B cell (primary cell): Measurements from ENCODE around the gene HSD11B2. TPM values are rescaled to one million over a fixed set of nuclear protein-coding genes. Genes with fewer than 3 reads are reported as not detected.
A peak's percentile ranks its signal among the peaks of the same experiment; 100 is the strongest.

Source experiments
- ATAC-seq: fragments of 200-7000 bp; cut with Tn5 transposase; one replicate; pipeline ENCODE4 v1.10.0; 2021; ENCODE audit warnings: low read depth, mild to moderate bottlenecking, moderate number of reproducible peaks, moderate library complexity
- CTCF ChIA-PET: fragments of 350-600 bp; sonication (Branson Sonifier 250); formaldehyde crosslinking; loops from one replicate; lab custom pipeline; 2021; ENCODE audit warnings: antibody characterized with exemption, inconsistent platforms; lab: Charles Lee
- POLR2A ChIA-PET: fragments of 350-600 bp; sonication (Branson Sonifier 250); formaldehyde crosslinking; loops from one replicate; lab custom pipeline; 2021; ENCODE audit warnings: antibody characterized with exemption; lab: Charles Lee
- DNase-seq: peaks from one replicate; pipeline ENCODE4 v3.0.0; 2013
- H2AFZ ChIP-seq: 2 replicates; pipeline ENCODE4 v1.6.1; 2012; ENCODE audit warnings: mild to moderate bottlenecking, low read depth, low read length; ENCODE audit not compliant: insufficient read depth, poor library complexity, severe bottlenecking
- H3K27ac ChIP-seq, 2 donors: 1 replicate in 1 of 2; 2 replicates in 1 of 2; pipeline ENCODE4 v1.5.1; 2012 to 2013; ENCODE audit warnings: low read length in 2 of 2, mild to moderate bottlenecking in 2 of 2, moderate library complexity in 1 of 2
- H3K27me3 ChIP-seq, 4 experiments: fragments of 200-600 bp in 1 of 4; sonication (generic) in 1 of 4; replicated peaks in 1 of 4; 1 replicate in 2 of 4; 2 replicates in 2 of 4; pipeline versions ENCODE4 v1.6.1 to v1.7.0; 2013 to 2016; ENCODE audit warnings: low read length in 3 of 4, mild to moderate bottlenecking in 2 of 4, mixed read lengths in 1 of 4, moderate library complexity in 1 of 4; ENCODE audit not compliant: insufficient read depth in 4 of 4, control insufficient read depth in 3 of 4; ENCODE audit errors: control extremely low read depth in 1 of 4
- H3K36me3 ChIP-seq, 2 experiments: replicated peaks in 1 of 2; 1 replicate in 1 of 2; 2 replicates in 1 of 2; pipeline versions ENCODE4 v1.6.1 to v1.7.1; 2013; ENCODE audit warnings: low read length in 1 of 2; ENCODE audit not compliant: insufficient read depth in 2 of 2, control insufficient read depth in 1 of 2; ENCODE audit errors: control extremely low read depth in 1 of 2, extremely low read depth in 1 of 2
- H3K4me1 ChIP-seq, 2 donors: fragments of 200-600 bp in 1 of 2; sonication (generic) in 1 of 2; 1 replicate in 1 of 2; 2 replicates in 1 of 2; pipeline versions ENCODE4 v1.5.1 to v1.6.1; 2013 to 2017; ENCODE audit warnings: low read length in 2 of 2; ENCODE audit not compliant: control insufficient read depth in 2 of 2, insufficient read depth in 2 of 2
- H3K4me2 ChIP-seq: replicated peaks from 2 replicates; pipeline ENCODE3; 2012; ENCODE audit warnings: mild to moderate bottlenecking, low read depth, low read length; ENCODE audit not compliant: poor library complexity, severe bottlenecking
- H3K4me3 ChIP-seq, 5 experiments: fragments of 200-600 bp in 1 of 5; sonication (generic) in 1 of 5; 1 replicate in 3 of 5; 2 replicates in 2 of 5; pipeline versions ENCODE4 v1.5.1 to v1.7.0; 2011 to 2016; ENCODE audit warnings: low read length in 4 of 5, mild to moderate bottlenecking in 4 of 5, low read depth in 2 of 5, control low read depth in 1 of 5, moderate library complexity in 1 of 5; ENCODE audit not compliant: insufficient read depth in 1 of 5; ENCODE audit errors: control extremely low read depth in 1 of 5, extremely low read depth in 1 of 5
- H3K79me2 ChIP-seq: fragments of 200-600 bp; sonication (generic); one replicate; pipeline ENCODE4 v1.6.0; 2016; ENCODE audit warnings: low read length; ENCODE audit not compliant: control insufficient read depth, insufficient read depth
- H3K9ac ChIP-seq: fragments of 200-600 bp; sonication (generic); 2 replicates; pipeline ENCODE4 v1.6.1; 2017; ENCODE audit warnings: mild to moderate bottlenecking, low read length, moderate library complexity
- H3K9me3 ChIP-seq, 3 donors: one replicate each; pipeline versions ENCODE4 v1.6.1 to v1.7.1; 2013; ENCODE audit warnings: low read length in 2 of 3; ENCODE audit not compliant: control insufficient read depth in 2 of 3, insufficient read depth in 1 of 3; ENCODE audit errors: control extremely low read depth in 1 of 3
- H4K20me1 ChIP-seq: 2 replicates; pipeline ENCODE4 v1.6.0; 2012; ENCODE audit warnings: mild to moderate bottlenecking, low read length; ENCODE audit not compliant: insufficient read depth, control insufficient read depth, poor library complexity, severe bottlenecking
- H3K27ac Mint-ChIP-seq: one replicate; pipeline ENCODE4 v1.8.0; 2021; ENCODE audit warnings: mixed read lengths
- H3K27me3 Mint-ChIP-seq: one replicate; pipeline ENCODE4 v1.8.0; 2021; ENCODE audit warnings: mixed read lengths
- H3K4me1 Mint-ChIP-seq: one replicate; pipeline ENCODE4 v1.8.0; 2021; ENCODE audit warnings: mixed read lengths
- H3K4me3 Mint-ChIP-seq: one replicate; pipeline ENCODE4 v1.8.0; 2021; ENCODE audit warnings: mixed read lengths
- H3K9me3 Mint-ChIP-seq: one replicate; pipeline ENCODE4 v1.8.0; 2022; ENCODE audit warnings: mixed read lengths; ENCODE audit not compliant: insufficient read depth
- EZH2 ChIP-seq: IDR thresholded peaks from 2 replicates; pipeline ENCODE4 v1.6.1; 2012; ENCODE audit warnings: borderline replicate concordance, low read depth, mild to moderate bottlenecking, moderate library complexity, low read length; ENCODE audit not compliant: insufficient read depth, poor library complexity, severe bottlenecking
- WGBS: methylation state at CpG from one replicate; pipeline ENCODE4 v1.1.5; 2013; ENCODE audit warnings: missing lambda C conversion rate; ENCODE audit not compliant: insufficient coverage; 5-methylcytosine and 5-hydroxymethylcytosine counted together
- intact Hi-C: fragments of 100-400 bp; cut with micrococcal nuclease; formaldehyde crosslinking; loops from one replicate; pipeline ENCODE4 v1.10.0; 2022
- polyA plus RNA-seq: library from polyadenylated mRNA; depleted of rRNA; stranded (reverse); fragments of >200 nt; gene quantifications from 2 replicates; pipeline ENCODE4 v1.2.3, GENCODE V29; 2012
- total RNA-seq, 2 donors: library from RNA; stranded (reverse); fragments of 120-200 nt in 1 of 2; gene quantifications; 1 replicate in 1 of 2; 2 replicates in 1 of 2; pipeline versions ENCODE4 v1.2.3 to v1.2.4, GENCODE V29; 2013 to 2022
- TF ChIP-seq, protein P1 (sequence below): fragments of 200-600 bp; IDR thresholded peaks from one replicate; pipeline ENCODE4 v1.8.0; 2022; ENCODE audit warnings: antibody characterized with exemption, mild to moderate bottlenecking

The HSD11B2 gene
- total and polyA plus RNA-seq, 2 donors (not counting 1 experiment from before 2014, with no cell fraction given), result 0.09 TPM; not detected in 1

DNA sequence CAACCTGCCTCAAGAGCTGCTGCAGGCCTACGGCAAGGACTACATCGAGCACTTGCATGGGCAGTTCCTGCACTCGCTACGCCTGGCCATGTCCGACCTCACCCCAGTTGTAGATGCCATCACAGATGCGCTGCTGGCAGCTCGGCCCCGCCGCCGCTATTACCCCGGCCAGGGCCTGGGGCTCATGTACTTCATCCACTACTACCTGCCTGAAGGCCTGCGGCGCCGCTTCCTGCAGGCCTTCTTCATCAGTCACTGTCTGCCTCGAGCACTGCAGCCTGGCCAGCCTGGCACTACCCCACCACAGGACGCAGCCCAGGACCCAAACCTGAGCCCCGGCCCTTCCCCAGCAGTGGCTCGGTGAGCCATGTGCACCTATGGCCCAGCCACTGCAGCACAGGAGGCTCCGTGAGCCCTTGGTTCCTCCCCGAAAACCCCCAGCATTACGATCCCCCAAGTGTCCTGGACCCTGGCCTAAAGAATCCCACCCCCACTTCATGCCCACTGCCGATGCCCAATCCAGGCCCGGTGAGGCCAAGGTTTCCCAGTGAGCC lies 5.8 kb downstream of the HSD11B2 start:
- 98% methylated on average over 23 of the region's 23 CpGs for WGBS

DNA sequence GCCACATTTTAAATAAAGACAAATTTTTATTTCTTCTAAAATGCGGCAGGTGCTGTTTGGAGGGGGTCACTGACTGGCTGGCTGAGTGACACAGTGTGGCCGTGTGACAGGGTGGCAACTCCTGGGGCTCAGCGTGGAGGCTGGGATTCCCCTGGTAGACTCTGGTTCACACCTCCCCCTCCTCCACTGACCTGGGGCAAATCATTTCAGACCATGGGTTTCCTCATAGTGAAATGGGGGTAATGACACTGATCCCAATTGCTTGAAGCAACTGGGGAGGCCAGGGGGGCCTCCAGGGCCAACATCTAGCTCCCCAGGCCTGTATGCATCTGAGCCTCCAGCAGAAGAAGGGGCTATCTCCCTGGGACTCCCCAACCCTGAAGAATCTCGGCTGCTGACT lies 6.6 kb downstream of the HSD11B2 start:
- Histone ChIP-seq H3K27me3 (no peaks in the 10 kb centered on the region), H3K4me3 (no peak overlapping the region), H3K4me2 (no peak overlapping the region), H3K79me2 (no peaks in the 10 kb centered on the region), H3K9ac (no peak overlapping the region), H3K36me3 (peaks cover 0 to 45% of the 10 kb centered on the region in 2 experiments), H3K27ac (no peak overlapping the region), H3K9me3 (no peaks in the 10 kb centered on the region), H3K4me1 (peaks cover 7 to 18% of the 10 kb centered on the region in 2 donors), H4K20me1 (peaks cover 12% of the 10 kb centered on the region), H2AFZ (no peak overlapping the region)
- Mint-ChIP-seq H3K9me3 (no peaks in the 10 kb centered on the region), H3K4me3 (no peak overlapping the region), H3K27me3 (peaks cover 1% of the 10 kb centered on the region), H3K27ac (no peak overlapping the region), H3K4me1 (peaks cover 25% of the 10 kb centered on the region)
- no peak for ATAC-seq
- TF ChIP-seq, protein P1, sequence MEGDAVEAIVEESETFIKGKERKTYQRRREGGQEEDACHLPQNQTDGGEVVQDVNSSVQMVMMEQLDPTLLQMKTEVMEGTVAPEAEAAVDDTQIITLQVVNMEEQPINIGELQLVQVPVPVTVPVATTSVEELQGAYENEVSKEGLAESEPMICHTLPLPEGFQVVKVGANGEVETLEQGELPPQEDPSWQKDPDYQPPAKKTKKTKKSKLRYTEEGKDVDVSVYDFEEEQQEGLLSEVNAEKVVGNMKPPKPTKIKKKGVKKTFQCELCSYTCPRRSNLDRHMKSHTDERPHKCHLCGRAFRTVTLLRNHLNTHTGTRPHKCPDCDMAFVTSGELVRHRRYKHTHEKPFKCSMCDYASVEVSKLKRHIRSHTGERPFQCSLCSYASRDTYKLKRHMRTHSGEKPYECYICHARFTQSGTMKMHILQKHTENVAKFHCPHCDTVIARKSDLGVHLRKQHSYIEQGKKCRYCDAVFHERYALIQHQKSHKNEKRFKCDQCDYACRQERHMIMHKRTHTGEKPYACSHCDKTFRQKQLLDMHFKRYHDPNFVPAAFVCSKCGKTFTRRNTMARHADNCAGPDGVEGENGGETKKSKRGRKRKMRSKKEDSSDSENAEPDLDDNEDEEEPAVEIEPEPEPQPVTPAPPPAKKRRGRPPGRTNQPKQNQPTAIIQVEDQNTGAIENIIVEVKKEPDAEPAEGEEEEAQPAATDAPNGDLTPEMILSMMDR, result no peak
- TF ChIP-seq EZH2, result no peak
- POLR2A ChIA-PET, result no interaction called here
- 83% methylated on average over 1 of the region's 4 CpGs for WGBS
- CTCF ChIA-PET, result interaction anchor here (1.3 kb wide), 1 partner anchor 28 kb away, joined by 4 read pairs; no protein-coding TSS in a partner anchor
- intact Hi-C loops, result no loop called here
- no peak for DNase-seq

More for the DNA sequence above, 5.8 kb downstream of the HSD11B2 start:
- Mint-ChIP-seq H3K27me3 (peaks cover 6% of the 10 kb centered on the region), H3K4me3 (no peak overlapping the region), H3K4me1 (peaks cover 30% of the 10 kb centered on the region), H3K27ac (peak overlapping the region; percentile 15), H3K9me3 (no peaks in the 10 kb centered on the region)
- Histone ChIP-seq H3K4me3 (no peak overlapping the region), H3K4me1 (peaks cover 13 to 21% of the 10 kb centered on the region in 2 donors), H3K4me2 (no peak overlapping the region), H3K9me3 (no peaks in the 10 kb centered on the region), H3K79me2 (no peaks in the 10 kb centered on the region), H3K27ac (no peak overlapping the region), H3K9ac (no peak overlapping the region), H3K27me3 (peaks cover 0 to 3% (median under 1%) of the 10 kb centered on the region in 4 experiments), H3K36me3 (peaks cover 0 to 37% of the 10 kb centered on the region in 2 experiments), H2AFZ (no peak overlapping the region), H4K20me1 (peaks cover 4% of the 10 kb centered on the region)
- intact Hi-C loops, result no loop called here
- ChIA-PET POLR2A (interaction anchor here (0.6 kb wide), 1 partner anchor 501 kb away, joined by 5 read pairs; no protein-coding TSS in a partner anchor), CTCF (no interaction called here)
- TF ChIP-seq, protein P1, result no peak
- TF ChIP-seq EZH2, result no peak
- no peak for DNase-seq
- no peak for ATAC-seq
